WTC11 (cell line): ENCODE measurements around the gene IFNGR1. TPM values are rescaled to one million over a fixed set of nuclear protein-coding genes. Genes with fewer than 3 reads are reported as not detected.

Experiments
- ATAC-seq: fragments of 200-7000 bp; cut with Tn5 transposase; 2 replicates; pipeline ENCODE4 v1.10.0; 2021; ENCODE audit warnings: mild to moderate bottlenecking, moderate library complexity
- CTCF ChIA-PET: fragments of 300-600 bp; sonication (Branson Sonifier 250); formaldehyde crosslinking; loops from one replicate; lab custom pipeline; 2021; ENCODE audit warnings: antibody characterized with exemption; lab: Charles Lee
- POLR2A ChIA-PET: fragments of 350-600 bp; sonication (Branson Sonifier 250); formaldehyde crosslinking; loops from one replicate; lab custom pipeline; 2021; ENCODE audit warnings: antibody characterized with exemption; lab: Charles Lee
- DNase-seq: peaks from one replicate; pipeline ENCODE4 v3.0.0; 2021; ENCODE audit warnings: low spot score
- H3K27ac Mint-ChIP-seq: 2 replicates; pipeline ENCODE4 v1.8.0; 2021; ENCODE audit warnings: mixed read lengths
- H3K27me3 Mint-ChIP-seq: 2 replicates; pipeline ENCODE4 v1.8.0; 2021; ENCODE audit warnings: low read depth, mild to moderate bottlenecking, moderate library complexity, mixed read lengths
- H3K36me3 Mint-ChIP-seq: 2 replicates; pipeline ENCODE4 v1.8.0; 2021; ENCODE audit warnings: mixed read lengths
- H3K4me1 Mint-ChIP-seq: 2 replicates; pipeline ENCODE4 v1.8.0; 2022; ENCODE audit warnings: mixed read lengths
- H3K4me3 Mint-ChIP-seq: 2 replicates; pipeline ENCODE4 v1.8.0; 2021; ENCODE audit warnings: mild to moderate bottlenecking, moderate library complexity, mixed read lengths
- H3K9me3 Mint-ChIP-seq: 2 replicates; pipeline ENCODE4 v1.8.0; 2021; ENCODE audit warnings: mixed read lengths
- CREM ChIP-seq: sonication (generic); formaldehyde crosslinking; IDR thresholded peaks from 2 replicates; pipeline ENCODE4 v1.8.1; 2022; ENCODE audit warnings: mild to moderate bottlenecking, missing genetic modification reagents, moderate library complexity
- EMX1 ChIP-seq: fragments of 250-450 bp; sonication (Bioruptor Pico); IDR thresholded peaks from 2 replicates; pipeline ENCODE4 v1.8.0; 2021; ENCODE audit warnings: mild to moderate bottlenecking
- FOXJ3 ChIP-seq: sonication (generic); formaldehyde crosslinking; IDR thresholded peaks from 2 replicates; pipeline ENCODE4 v1.9.0; 2021; ENCODE audit warnings: missing genetic modification reagents, mild to moderate bottlenecking, borderline replicate concordance
- JAZF1 ChIP-seq: fragments of 250-450 bp; sonication (Bioruptor Pico); IDR thresholded peaks from 2 replicates; pipeline ENCODE4 v1.9.0; 2021; ENCODE audit warnings: moderate library complexity, mild to moderate bottlenecking, inconsistent platforms
- TCF7 ChIP-seq: sonication (generic); formaldehyde crosslinking; IDR thresholded peaks from 2 replicates; pipeline ENCODE4 v1.8.0; 2022; ENCODE audit warnings: mild to moderate bottlenecking, low read depth, missing genetic modification reagents, moderate library complexity
- TP53 ChIP-seq: sonication (generic); formaldehyde crosslinking; IDR thresholded peaks from 2 replicates; pipeline ENCODE4 v1.8.1; 2023; ENCODE audit warnings: mild to moderate bottlenecking, missing genetic modification reagents
- ZBTB21 ChIP-seq: sonication (generic); formaldehyde crosslinking; IDR thresholded peaks from 2 replicates; pipeline ENCODE4 v1.8.1; 2023; ENCODE audit warnings: mild to moderate bottlenecking, missing genetic modification reagents, borderline replicate concordance
- ZNF138 ChIP-seq: sonication (generic); formaldehyde crosslinking; conservative IDR thresholded peaks from 2 replicates; pipeline ENCODE4 v1.8.1; 2022; ENCODE audit warnings: mild to moderate bottlenecking, moderate library complexity, missing genetic modification reagents
- ZNF232 ChIP-seq: sonication (generic); formaldehyde crosslinking; IDR thresholded peaks from 2 replicates; pipeline ENCODE4 v1.8.0; 2022; ENCODE audit warnings: mild to moderate bottlenecking, missing genetic modification reagents
- ZNF317 ChIP-seq: sonication (generic); formaldehyde crosslinking; IDR thresholded peaks from 2 replicates; pipeline ENCODE4 v1.8.1; 2023; ENCODE audit warnings: low read depth, mild to moderate bottlenecking, moderate library complexity, missing genetic modification reagents, borderline replicate concordance
- total RNA-seq: library from RNA; stranded (reverse); gene quantifications from 3 replicates; pipeline ENCODE4 v1.2.3, GENCODE V29; 2021
- TF ChIP-seq, protein P1 (sequence below): fragments of 250-450 bp; sonication (Bioruptor Pico); IDR thresholded peaks from 2 replicates; pipeline ENCODE4 v1.9.0; 2021; ENCODE audit warnings: mild to moderate bottlenecking
- TF ChIP-seq, protein P2 (sequence below): sonication (generic); formaldehyde crosslinking; conservative IDR thresholded peaks from 2 replicates; pipeline ENCODE4 v1.8.1; 2022; ENCODE audit warnings: mild to moderate bottlenecking, missing genetic modification reagents
- TF ChIP-seq, protein P3 (sequence below): sonication (generic); formaldehyde crosslinking; IDR thresholded peaks from 2 replicates; pipeline ENCODE4 v1.8.1; 2023; ENCODE audit warnings: mild to moderate bottlenecking, moderate library complexity, missing genetic modification reagents
- TF ChIP-seq, protein P4 (sequence below): sonication (generic); formaldehyde crosslinking; IDR thresholded peaks from 2 replicates; pipeline ENCODE4 v1.8.0; 2022; ENCODE audit warnings: missing genetic modification reagents
- TF ChIP-seq, protein P5 (sequence below): sonication (generic); formaldehyde crosslinking; IDR thresholded peaks from 2 replicates; pipeline ENCODE4 v1.8.0; 2023; ENCODE audit warnings: missing genetic modification reagents
- TF ChIP-seq, protein P6 (sequence below): sonication (generic); formaldehyde crosslinking; IDR thresholded peaks from 2 replicates; pipeline ENCODE4 v1.8.1; 2022; ENCODE audit warnings: mild to moderate bottlenecking, missing genetic modification reagents, moderate library complexity, borderline replicate concordance
- TF ChIP-seq, protein P7 (sequence below): sonication (generic); formaldehyde crosslinking; IDR thresholded peaks from 2 replicates; pipeline ENCODE4 v1.8.1; 2023; ENCODE audit warnings: mild to moderate bottlenecking, missing genetic modification reagents
- TF ChIP-seq, protein P8 (sequence below): sonication (generic); formaldehyde crosslinking; IDR thresholded peaks from 2 replicates; pipeline ENCODE4 v1.8.1; 2023; ENCODE audit warnings: mild to moderate bottlenecking, missing genetic modification reagents, moderate library complexity

The IFNGR1 gene
- total RNA-seq, 1 experiment from 2014 or later, result 17.6 TPM

DNA sequence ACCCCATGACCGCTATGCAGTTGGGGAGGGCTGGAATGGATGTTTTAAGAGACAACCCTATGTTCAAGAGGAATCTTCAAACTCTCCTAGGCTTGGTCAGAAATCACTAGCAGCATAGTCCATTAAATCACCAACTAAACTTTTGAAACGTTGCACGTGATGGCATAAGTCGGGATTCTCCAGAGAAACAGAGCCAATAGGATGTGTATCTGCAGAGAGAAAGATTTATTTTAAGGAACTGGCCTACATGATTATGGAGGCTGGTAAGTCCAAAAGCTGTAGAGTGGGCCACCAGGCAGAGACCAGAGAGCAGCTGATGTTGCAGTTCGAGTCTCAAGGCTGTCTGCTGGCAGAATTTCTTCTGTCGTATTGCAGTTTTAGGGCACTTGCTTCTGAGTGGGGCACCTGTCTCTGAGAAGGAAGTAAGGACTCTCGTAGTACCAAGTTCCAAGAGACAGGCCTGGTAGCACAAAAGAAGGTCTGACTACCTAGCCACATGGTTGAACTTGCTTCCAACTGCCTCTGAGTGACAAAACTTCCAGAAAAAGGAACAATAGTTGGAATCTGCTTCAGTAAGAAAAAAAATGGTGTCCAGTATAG lies 11.9 kb upstream of the IFNGR1 start (continued):
- TF ChIP-seq ZBTB21 (CRISPR knock-in tag), result no peak
- TF ChIP-seq FOXJ3 (CRISPR knock-in tag), result no peak
- TF ChIP-seq JAZF1 (CRISPR knock-in tag), result no peak
- TF ChIP-seq, protein P1, sequence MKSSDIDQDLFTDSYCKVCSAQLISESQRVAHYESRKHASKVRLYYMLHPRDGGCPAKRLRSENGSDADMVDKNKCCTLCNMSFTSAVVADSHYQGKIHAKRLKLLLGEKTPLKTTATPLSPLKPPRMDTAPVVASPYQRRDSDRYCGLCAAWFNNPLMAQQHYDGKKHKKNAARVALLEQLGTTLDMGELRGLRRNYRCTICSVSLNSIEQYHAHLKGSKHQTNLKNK (CRISPR knock-in tag), result no peak
- no peak for TF ChIP-seq ZNF232 (CRISPR knock-in tag)

DNA sequence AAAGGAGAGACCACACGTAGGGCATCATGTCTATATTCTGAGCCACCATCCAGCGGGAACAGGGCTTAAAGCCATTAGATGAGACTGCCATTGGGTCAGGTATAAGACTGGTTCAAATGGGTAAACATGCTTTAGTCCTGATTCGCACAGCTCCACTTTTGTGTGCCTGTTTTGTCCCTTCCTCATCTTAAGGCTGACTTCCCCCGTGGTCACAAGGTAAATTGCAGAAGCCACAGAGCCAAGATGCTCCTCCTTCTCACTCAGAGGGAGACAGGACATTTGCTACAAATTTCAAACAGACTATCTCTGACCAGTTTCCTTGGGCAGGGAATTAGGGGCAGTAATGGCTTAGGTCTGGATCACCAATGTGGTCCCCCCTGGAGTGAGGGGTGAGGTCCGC lies 11.4 kb upstream of the IFNGR1 start:
- ATAC-seq, result no peak
- H3K4me1 Mint-ChIP-seq, result peaks cover 8% of the 10 kb centered on the region; the same call in 1 of the 2 replicates

More for the DNA sequence above, 11.4 kb upstream of the IFNGR1 start:
- CTCF ChIA-PET, result no interaction called here
- POLR2A ChIA-PET, result no interaction called here
- Mint-ChIP-seq H3K9me3 (no peaks in the 10 kb centered on the region), H3K36me3 (no peaks in the 10 kb centered on the region), H3K27ac (no peak overlapping the region), H3K27me3 (no peaks in the 10 kb centered on the region), H3K4me3 (no peak overlapping the region)
- no peak for DNase-seq
- TF ChIP-seq TP53 (CRISPR knock-in tag), result no peak
- TF ChIP-seq, protein P2, sequence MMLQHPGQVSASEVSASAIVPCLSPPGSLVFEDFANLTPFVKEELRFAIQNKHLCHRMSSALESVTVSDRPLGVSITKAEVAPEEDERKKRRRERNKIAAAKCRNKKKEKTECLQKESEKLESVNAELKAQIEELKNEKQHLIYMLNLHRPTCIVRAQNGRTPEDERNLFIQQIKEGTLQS (CRISPR knock-in tag), result no peak
- TF ChIP-seq, protein P3, sequence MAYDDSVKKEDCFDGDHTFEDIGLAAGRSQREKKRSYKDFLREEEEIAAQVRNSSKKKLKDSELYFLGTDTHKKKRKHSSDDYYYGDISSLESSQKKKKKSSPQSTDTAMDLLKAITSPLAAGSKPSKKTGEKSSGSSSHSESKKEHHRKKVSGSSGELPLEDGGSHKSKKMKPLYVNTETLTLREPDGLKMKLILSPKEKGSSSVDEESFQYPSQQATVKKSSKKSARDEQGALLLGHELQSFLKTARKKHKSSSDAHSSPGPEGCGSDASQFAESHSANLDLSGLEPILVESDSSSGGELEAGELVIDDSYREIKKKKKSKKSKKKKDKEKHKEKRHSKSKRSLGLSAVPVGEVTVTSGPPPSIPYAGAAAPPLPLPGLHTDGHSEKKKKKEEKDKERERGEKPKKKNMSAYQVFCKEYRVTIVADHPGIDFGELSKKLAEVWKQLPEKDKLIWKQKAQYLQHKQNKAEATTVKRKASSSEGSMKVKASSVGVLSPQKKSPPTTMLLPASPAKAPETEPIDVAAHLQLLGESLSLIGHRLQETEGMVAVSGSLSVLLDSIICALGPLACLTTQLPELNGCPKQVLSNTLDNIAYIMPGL (CRISPR knock-in tag), result no peak
- TF ChIP-seq, protein P4, sequence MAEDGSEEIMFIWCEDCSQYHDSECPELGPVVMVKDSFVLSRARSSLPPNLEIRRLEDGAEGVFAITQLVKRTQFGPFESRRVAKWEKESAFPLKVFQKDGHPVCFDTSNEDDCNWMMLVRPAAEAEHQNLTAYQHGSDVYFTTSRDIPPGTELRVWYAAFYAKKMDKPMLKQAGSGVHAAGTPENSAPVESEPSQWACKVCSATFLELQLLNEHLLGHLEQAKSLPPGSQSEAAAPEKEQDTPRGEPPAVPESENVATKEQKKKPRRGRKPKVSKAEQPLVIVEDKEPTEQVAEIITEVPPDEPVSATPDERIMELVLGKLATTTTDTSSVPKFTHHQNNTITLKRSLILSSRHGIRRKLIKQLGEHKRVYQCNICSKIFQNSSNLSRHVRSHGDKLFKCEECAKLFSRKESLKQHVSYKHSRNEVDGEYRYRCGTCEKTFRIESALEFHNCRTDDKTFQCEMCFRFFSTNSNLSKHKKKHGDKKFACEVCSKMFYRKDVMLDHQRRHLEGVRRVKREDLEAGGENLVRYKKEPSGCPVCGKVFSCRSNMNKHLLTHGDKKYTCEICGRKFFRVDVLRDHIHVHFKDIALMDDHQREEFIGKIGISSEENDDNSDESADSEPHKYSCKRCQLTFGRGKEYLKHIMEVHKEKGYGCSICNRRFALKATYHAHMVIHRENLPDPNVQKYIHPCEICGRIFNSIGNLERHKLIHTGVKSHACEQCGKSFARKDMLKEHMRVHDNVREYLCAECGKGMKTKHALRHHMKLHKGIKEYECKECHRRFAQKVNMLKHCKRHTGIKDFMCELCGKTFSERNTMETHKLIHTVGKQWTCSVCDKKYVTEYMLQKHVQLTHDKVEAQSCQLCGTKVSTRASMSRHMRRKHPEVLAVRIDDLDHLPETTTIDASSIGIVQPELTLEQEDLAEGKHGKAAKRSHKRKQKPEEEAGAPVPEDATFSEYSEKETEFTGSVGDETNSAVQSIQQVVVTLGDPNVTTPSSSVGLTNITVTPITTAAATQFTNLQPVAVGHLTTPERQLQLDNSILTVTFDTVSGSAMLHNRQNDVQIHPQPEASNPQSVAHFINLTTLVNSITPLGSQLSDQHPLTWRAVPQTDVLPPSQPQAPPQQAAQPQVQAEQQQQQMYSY (CRISPR knock-in tag), result no peak
- TF ChIP-seq, protein P5, sequence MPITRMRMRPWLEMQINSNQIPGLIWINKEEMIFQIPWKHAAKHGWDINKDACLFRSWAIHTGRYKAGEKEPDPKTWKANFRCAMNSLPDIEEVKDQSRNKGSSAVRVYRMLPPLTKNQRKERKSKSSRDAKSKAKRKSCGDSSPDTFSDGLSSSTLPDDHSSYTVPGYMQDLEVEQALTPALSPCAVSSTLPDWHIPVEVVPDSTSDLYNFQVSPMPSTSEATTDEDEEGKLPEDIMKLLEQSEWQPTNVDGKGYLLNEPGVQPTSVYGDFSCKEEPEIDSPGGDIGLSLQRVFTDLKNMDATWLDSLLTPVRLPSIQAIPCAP (CRISPR knock-in tag), result no peak
- no peak for TF ChIP-seq TCF7 (CRISPR knock-in tag)
- TF ChIP-seq EMX1, result no peak
- TF ChIP-seq ZNF317 (CRISPR knock-in tag), result no peak
- TF ChIP-seq FOXJ3 (CRISPR knock-in tag), result no peak
- no peak for TF ChIP-seq CREM (CRISPR knock-in tag)
- TF ChIP-seq, protein P6, sequence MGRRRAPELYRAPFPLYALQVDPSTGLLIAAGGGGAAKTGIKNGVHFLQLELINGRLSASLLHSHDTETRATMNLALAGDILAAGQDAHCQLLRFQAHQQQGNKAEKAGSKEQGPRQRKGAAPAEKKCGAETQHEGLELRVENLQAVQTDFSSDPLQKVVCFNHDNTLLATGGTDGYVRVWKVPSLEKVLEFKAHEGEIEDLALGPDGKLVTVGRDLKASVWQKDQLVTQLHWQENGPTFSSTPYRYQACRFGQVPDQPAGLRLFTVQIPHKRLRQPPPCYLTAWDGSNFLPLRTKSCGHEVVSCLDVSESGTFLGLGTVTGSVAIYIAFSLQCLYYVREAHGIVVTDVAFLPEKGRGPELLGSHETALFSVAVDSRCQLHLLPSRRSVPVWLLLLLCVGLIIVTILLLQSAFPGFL (CRISPR knock-in tag), result no peak
- TF ChIP-seq, protein P7, sequence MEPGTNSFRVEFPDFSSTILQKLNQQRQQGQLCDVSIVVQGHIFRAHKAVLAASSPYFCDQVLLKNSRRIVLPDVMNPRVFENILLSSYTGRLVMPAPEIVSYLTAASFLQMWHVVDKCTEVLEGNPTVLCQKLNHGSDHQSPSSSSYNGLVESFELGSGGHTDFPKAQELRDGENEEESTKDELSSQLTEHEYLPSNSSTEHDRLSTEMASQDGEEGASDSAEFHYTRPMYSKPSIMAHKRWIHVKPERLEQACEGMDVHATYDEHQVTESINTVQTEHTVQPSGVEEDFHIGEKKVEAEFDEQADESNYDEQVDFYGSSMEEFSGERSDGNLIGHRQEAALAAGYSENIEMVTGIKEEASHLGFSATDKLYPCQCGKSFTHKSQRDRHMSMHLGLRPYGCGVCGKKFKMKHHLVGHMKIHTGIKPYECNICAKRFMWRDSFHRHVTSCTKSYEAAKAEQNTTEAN (CRISPR knock-in tag), result no peak
- no peak for TF ChIP-seq ZBTB21 (CRISPR knock-in tag)
- TF ChIP-seq, protein P8, sequence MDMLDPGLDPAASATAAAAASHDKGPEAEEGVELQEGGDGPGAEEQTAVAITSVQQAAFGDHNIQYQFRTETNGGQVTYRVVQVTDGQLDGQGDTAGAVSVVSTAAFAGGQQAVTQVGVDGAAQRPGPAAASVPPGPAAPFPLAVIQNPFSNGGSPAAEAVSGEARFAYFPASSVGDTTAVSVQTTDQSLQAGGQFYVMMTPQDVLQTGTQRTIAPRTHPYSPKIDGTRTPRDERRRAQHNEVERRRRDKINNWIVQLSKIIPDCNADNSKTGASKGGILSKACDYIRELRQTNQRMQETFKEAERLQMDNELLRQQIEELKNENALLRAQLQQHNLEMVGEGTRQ (CRISPR knock-in tag), result no peak
- no peak for TF ChIP-seq ZNF138 (CRISPR knock-in tag)
